CD4-positive, alpha-beta T cell treated with Interleukin-1 beta for 1 hour (primary cell): ENCODE measurements around the gene RAB3A.

Source experiments
- DNase-seq, 2 donors: peaks; one replicate each; pipeline ENCODE4 v3.0.0-alpha.2; 2020 to 2022

Gene RAB3A

DNA sequence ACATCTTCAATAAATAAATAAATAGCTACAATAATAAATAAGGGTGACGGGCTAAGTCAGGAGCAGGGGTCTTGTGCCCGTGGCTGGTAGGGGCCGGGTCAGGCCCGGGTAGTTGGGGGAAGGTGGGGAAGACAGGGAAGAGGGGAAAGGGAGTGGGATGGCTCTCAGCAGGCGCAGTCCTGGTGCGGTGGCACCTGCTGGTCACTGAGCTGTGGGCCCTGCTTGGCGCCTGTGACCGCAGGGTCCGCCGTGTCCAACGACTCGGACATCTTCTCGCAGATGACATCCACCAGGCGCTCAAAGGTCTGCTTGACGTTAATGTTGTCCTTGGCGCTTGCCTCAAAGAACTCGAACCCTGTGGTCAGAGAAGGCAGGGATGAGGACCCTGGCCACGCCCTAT is 6.5 kb downstream of the RAB3A start:
- no peak for DNase-seq

DNA sequence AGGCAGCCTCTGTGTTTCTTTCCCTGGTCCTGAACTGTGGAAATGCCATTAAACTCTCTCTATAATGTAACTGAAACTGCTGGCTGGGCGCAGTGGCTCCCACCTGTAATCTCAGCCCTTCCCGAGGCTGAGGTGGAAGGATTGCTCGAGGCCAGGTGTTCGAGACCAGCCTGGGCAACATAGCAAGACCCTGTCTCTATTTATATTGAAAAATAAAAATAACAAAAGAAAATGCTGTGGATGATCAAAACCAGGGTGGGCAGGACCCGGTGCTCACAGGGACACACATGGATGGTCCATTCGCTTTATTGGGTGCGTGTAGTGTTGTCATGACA is 7.4 kb downstream of the RAB3A start:
- DNase-seq = no peak

DNA sequence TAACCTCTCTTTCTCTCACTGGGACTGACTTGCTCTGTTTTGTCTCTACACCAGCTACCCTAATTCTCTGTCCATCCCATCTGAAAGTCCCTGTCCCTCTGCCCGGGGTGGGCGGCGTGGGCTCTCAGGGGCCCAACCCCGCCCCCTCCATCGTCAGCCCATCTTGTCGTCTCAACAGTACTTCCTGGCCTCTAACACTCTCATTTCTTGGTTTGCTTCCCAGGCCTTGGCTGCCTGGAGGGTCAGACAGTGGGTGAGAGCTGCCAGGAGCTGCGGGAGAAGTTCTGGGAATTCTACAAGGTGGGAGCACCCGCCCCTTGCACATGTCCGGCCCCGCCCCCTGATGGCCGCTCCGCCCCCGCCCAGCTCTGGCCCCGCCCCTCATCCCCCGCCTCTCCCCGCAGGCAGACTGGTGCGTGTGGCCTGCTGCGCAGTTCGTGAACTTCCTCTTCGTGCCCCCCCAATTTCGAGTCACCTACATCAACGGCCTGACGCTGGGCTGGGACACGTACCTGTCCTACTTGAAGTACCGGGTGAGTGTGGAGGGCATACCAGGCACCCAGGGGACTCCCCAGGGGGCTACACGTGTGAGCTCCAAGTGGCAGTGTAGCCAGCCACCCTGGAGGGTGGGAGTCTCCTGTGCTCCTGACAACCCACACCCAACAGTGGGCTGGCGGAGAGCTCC is 9.1 kb downstream of the RAB3A start:
- DNase-seq = peak; percentile 40 to 70

DNA sequence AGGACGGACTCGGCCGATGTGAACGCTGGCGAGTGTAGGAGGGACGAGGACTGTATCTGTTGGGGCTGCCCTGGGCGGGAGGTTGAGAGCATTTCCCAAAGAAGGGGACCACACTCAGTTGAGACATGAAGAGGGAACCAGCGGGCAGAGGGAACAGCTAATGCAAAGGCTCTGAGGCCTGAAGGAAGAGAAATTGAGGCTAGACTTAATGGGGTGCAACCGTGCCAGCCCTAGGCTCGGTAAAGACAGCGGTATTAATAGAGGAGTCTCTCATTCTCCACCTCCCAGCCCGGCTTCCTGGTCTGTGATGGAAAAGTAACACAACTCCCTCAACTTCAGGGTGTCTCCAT is 9.7 kb downstream of the RAB3A start:
- DNase-seq = no peak

DNA sequence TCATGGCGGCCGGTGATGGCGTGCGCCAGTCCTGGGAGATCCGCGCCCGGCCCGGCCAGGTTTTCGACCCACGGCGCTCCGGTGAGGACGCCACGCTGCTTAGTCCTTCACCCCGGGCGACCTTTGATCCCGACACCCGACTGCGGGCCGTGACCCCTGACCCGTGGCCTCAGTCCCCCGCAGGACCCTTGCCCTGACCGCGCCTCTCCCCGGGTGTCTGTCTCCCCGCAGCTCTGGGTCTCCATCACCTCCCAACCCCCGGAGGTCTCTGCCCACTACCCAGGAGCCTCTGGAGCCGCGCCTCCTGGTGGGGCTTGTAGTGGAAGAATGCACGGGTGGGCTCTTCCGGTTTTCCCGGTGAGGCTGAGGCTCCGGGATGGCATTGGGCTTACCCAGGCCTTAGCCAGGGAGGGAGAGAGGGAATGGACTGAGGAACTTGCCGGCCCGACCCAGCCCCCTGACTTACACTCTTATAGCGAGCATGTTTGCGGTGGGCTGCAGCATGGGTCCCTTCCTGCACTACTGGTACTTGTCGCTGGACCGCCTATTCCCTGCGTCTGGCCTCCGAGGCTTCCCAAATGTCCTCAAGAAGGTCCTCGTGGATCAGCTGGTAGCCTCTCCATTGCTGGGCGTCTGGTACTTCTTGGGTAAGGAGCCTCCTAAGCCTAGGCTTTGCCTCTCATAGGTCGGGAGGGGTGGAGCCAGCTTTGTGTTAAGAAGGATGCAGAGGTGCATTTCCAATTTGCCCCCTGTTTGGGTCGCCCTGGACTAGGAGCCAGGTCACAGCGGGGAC is 10.3 kb downstream of the RAB3A start:
- no peak for DNase-seq

DNA sequence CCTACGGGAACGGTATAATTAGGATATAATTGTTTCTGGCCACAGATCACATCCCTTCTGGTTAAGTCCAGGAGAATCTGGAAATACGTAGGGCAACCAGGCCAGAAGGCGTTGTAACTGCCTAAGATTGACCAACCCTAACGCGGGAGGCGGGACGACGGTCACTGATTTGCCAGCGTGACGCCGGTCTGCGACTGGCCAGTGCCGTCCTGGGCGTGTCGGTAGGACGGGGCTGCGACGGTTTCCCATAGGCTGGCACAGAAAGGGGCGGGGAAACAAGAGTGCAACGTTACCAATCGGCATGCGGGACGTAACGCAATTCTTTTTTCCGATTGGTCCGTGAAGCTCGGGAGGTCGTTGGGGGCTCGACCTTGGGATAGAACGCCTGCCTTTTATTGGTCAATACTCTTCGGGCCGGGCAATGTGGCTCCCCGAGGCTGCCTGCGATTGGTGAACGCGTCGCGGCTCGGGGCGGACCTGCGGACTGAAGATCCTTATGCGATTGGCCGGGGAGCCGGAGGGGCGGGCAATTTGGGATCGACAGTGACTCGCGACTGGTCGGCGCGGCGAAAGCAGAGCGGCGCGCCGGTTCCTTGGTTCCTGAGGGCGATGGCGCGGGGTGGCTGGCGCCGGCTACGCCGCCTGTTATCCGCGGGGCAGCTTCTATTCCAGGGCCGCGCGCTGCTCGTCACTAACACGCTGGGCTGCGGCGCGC is 11.0 kb downstream of the RAB3A start, which contains the start of gene MPV17L2:
TSS of gene MPV17L2 (plus strand) at position 546 of the 715 bp plus-strand sequence. CDS start at position 610, 64 bp downstream.
- peak; percentile 100 for DNase-seq

DNA sequence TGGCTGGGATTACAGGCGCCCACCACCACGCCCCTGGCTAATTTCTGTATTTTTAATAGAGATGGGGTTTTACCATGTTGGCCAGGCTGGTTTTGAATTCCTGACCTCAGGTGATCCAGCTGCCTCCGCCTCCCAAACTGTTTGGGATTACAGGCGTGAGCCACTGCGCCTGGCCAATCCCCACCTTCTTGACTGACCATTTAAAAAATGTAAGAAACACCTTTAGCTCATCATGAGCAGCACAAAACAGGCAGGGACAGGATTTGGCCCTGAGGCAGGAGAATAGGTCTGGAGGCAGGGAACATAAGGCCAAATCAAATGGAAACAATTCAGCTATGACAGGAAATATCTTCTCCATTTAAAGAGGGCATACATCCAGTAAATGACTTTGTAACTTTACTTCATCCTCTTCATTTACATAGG is 12.2 kb downstream of the RAB3A start:
- no peak for DNase-seq

DNA sequence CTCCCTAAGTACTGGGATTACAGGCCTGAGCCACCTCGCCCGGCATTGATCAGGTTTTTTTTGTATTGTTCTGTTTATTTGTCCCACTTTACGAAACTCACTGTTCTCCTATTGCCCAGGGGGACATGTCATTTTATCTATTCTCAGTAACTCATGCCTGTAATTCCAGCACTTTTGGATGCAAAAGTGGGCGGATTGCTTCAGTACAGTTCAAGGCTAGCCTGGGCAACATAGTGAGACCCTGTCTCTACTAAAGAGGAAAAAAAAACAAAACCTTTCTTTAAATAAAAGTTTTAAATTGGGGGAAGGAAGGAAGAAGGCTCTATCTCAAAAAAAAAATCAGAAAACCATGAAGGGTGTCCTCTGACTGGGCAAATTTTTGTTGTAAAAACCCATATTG is 13.6 kb downstream of the RAB3A start:
- DNase-seq = no peak

DNA sequence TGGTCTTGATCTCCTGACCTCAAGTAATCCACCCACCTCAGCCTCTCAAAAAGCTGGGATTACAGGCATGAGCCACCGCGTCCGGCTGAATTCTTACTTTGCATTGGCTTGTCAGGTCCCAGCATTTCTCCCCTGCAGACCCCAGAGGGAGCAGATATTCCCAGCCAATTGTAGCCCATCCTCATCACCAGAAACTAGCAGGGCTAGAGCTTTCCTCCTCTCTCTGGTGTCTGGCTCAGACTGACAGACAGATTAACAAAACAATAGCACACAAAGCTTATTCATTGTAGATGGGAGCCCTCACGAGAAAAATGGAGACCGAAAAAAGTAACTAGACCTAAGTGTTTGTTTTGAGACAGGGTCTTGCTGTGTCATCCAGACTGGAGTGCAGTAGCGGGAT is 18.3 kb downstream of the RAB3A start:
- DNase-seq = no peak

DNA sequence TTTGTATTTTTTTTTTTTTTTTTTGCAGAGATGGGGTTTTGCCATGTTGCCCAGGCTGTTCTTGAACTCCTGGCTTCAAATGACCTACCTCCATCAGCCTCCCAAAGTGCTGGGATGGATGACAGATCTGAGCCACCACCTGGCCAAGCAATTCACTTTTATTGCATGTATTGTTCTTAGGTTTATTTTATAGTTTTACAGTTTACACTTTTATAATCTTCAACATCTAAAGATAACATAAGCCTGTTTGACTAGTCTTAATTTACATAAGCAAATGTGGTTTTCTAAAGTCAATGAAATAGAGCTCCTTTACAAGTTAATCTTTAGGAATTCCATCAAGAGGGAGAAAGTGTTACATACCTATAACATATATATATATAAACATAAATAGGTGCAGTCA is 20.3 kb downstream of the RAB3A start:
- DNase-seq = no peak

DNA sequence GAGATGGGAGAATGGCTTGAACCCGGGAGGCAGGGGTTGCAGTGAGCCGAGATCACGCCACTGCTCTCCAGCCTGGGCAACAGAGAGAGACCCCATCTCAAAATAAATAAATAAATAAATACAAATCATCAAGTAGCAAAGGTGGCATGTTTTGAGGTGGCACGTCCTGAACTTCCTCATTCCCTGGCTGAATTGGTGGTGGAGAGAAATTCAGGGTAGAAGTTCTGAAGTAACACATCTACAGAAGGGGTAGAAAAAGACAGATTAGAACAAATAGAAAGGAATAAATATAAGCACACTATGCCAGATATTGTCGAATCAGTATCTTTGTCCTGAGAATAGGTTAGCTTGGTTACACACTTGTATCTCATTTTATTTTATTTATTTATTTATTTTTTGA is 23.9 kb downstream of the RAB3A start:
- DNase-seq = no peak

DNA sequence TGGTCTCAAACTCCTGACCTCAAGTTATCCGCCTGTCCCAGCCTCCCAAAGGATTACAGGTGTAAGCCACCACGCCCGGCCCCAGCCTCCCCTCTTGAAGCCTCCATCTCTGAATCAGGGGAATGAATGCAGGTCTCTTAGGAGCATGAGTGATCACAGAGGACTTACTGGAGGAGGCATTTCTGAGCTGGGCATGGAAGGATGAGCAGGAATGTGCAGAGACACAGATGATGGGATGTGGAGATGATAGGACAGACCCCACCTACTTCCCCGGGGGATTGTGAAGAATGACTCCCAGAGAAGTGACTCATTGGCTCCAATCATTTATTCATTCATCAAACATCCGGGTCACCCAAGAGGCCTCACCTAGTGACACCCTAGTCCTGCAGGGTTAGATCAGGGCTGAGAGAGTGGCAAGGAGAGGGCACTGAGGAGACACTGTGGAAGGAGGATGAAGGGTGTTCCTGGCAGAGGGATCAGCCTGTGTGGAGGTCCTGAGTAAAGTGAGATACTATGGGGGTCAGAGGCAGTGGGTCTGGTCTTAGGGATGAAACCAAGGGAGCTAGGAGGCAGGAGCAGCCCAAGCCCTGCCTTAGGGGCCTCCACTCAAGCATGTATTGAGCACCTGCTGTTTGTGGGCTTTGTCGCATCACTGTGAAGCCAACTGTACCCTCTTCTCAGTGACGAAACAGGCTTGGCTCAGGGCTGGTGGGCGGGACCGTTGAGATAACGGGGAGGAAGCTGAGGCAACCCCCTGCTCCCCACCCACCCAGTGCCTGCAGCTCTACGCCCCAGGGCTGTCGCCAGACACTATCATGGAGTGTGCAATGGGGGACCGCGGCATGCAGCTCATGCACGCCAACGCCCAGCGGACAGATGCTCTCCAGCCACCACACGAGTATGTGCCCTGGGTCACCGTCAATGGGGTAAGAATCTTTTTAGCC is 27.2 kb downstream of the RAB3A start:
- DNase-seq = no peak

DNA sequence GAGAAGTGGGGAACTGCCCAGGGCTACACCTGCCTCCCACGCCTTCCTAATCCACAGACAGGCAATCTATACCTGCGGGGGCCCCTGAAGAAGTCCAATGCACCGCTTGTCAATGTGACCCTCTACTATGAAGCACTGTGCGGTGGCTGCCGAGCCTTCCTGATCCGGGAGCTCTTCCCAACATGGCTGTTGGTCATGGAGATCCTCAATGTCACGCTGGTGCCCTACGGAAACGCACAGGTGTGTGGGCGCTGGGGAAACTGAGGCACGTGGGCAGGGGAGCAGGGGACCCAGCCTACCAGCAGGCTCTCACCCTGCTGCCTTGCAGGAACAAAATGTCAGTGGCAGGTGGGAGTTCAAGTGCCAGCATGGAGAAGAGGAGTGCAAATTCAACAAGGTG is 28.9 kb downstream of the RAB3A start:
- no peak for DNase-seq

DNA sequence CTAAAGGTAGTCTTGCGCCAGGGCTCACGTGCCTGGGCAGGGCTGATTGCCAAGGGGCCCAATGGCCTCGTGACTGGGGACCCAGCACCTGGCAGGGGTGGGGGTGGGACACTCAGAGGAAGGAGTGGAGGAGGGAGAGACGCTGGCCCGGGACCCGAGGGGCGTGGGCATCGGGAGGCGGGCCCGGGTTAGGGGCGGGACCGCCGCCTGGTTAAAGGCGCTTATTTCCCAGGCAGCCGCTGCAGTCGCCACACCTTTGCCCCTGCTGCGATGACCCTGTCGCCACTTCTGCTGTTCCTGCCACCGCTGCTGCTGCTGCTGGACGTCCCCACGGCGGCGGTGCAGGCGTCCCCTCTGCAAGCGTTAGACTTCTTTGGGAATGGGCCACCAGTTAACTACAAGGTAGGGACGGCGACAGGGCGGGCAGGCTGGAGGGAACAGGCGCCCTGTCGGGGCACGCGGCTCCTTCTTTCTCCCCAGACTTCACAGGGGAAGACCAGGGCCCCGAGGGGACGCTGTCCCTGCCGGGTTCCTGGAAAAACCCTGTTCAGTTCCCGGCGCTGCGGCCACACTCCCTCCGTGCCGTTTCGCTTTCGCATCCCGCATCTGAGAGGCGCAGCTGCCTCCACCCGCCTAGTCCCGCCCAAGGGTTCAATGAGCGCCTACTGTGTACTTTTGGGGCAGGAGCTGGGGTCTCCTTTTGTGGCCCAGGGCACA is 30.1 kb downstream of the RAB3A start, which contains the start of gene IFI30:
TSS of gene IFI30 (plus strand) at position 242 of the 717 bp plus-strand sequence. CDS start at position 271, 29 bp downstream.
- DNase-seq = peak; percentile 69 to 91

DNA sequence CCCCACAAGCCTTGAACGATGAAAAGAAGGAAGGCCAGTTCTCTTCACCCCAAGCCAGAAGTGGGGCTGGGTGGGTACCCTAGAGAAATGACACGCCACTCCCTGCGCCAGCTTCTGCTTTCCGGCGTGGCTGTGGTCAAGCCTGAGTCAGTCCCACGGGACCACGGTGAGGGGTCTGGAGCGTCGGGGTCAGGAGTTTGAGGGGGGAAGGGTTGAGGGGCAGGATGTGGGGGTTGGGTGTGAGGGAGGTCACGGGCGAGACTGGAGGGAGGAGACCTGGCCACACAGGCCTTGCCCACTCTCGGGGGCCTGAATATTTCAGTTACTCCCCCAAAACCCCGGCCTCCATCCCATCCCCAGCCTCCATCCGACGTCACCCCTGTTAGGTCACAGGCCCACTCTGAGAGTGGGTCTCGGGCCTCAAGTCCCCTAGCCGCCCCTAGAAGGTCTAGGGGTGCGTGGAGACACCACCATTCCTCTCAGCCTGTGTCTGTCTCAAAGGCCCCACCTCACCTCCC is 30.7 kb downstream of the RAB3A start:
- peak in 1 of 2 donors; percentile 87 for DNase-seq

DNA sequence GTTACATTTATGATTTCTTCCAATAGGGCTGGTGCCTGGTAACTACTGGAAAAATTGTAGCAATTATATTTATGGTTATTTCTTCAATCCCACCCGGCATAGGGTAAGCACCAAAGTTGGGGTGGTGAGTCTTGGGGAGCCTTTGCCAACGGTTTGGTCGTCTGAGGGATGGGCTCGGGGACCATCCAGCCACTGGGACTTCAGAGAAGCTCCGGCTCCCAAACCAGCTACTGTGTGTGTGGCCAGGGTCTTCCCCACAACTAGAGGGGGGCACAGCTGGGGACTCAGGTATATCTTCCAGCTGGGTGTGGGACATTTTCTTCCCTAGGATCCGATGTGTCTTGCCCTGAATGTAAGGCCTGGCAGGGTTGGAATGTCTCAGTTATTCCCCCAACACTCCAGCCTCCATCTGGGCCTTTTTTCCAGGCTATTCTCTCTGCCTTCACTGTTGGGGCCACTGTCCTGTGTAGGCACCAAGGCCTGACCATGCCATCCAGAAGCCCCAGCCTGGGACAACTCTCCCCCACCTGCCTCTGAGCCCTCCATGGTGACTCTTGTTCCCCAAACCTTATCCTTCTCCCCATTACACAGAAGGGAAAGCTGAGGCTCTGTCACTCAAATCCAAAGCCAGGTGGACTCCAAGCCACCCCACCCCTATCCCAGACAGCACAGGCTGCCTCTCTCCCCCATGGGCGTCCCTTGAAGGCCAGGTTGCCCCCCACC is 31.4 kb downstream of the RAB3A start:
- DNase-seq = no peak

DNA sequence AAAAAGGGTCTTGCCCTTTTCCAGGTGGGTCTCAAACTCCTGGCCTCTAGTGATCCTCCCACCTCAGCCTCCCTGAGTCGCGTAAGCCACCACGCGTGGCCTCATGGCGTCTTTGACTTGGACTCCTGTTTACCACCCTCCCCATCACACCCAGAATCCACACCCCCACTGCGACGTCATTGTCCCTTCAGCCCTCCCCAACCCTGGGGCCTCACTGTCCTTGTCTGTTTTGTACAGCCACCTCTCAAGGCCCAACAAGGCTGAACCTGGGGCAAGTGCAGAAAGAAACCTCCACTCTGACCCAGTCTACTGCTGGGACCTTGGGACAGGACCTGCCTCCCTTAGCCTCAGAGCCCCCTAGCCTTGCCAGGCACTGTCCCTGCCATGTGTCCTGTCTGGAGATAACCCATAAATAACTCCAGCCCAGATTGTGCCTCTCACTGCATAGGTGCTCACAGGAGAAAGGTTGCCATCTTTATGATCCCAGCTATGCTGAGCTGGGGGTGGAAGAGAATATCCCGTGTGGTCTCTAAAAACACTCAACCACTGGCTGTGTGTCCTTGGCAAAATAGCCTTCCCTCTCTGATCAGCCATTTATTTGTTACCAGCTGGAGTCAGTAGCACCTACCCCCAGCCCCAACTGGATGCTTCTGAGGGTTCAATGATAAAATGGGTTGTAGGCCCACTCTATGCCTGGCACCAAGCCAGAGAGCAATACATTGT is 32.1 kb downstream of the RAB3A start:
- DNase-seq = peak in 1 of 2 donors; percentile 54

DNA sequence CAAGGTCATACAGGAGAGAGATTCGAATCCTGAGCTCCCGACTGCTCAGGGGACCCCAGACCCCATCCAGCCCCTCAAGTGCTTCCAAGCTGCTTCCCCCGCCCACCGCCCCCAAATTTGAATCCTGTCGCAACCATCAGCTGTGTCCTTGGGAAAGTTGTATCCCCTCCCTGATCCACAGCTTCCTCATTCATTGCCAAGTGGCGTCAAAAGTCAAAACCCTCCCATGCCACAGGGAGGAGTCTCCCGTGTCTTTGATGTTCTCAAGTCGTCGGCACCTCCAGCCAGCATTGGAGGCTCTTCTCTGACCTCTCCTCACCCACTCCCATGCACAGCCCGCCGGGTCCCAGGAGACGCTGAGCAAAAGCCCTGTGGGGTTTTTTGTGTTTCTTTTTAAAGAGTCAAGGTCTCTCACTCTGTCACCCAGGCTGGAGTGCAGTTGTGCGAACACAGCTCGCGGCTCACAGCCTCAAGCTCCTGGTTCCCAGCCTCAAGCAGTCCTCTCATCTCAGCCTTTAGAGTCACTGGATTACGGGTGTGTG is 33.1 kb downstream of the RAB3A start:
- DNase-seq = peak in 1 of 2 donors; percentile 76

DNA sequence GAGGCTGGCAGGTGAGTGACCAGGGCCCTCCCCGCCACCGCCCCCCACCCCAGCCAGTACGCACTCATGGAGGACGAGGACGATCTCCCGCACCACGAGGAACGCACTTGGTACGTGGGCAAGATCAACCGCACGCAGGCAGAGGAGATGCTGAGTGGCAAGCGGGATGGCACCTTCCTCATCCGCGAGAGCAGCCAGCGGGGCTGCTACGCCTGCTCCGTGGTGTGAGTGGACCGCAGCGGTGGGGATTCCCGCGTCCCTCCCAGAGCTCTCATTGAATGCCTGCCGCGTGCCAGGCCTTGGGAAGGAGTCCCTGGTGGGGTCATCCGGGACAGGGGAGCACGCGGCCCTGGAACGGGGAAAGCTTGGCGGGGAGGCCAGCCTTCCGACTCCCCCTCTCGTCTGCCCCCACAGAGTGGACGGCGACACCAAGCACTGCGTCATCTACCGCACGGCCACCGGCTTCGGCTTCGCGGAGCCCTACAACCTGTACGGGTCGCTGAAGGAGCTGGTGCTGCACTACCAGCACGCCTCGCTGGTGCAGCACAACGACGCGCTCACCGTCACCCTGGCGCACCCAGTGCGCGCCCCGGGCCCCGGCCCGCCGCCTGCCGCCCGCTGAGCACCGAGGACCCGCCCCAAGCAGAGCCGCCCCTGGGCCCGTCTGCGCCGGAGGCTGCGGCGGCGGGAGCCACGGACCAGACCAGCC is 35.0 kb downstream of the RAB3A start:
- DNase-seq = no peak
